Activated CD8-positive, alpha-beta T cell treated with anti-CD3 and anti-CD28 coated beads, Interleukin-2, amount 10 ng/mL, durations not matched to agents 7 days and 5 days (primary cell): Measurements from ENCODE around the gene VCP. TPM values are rescaled to one million over a fixed set of nuclear protein-coding genes. Genes with fewer than 3 reads are reported as not detected.
"Not testable (repeated sequence)": the region's sequence is repeated elsewhere in the genome, so short reads cannot be mapped to it uniquely, and the experiment has no call there.

Experiments
- ATAC-seq: fragments of 150-1000 bp; cut with Tn5 transposase; one replicate; pipeline ENCODE4 v1.10.0; 2021; ENCODE audit warnings: moderate library complexity
- CTCF ChIA-PET: fragments of 350-600 bp; sonication (Branson Sonifier 250); formaldehyde crosslinking; loops from one replicate; lab custom pipeline; 2021; ENCODE audit warnings: antibody characterized with exemption; lab: Charles Lee
- POLR2A ChIA-PET: fragments of 350-600 bp; sonication (Branson Sonifier 250); formaldehyde crosslinking; loops from one replicate; lab custom pipeline; 2021; ENCODE audit warnings: antibody characterized with exemption; lab: Charles Lee
- DNase-seq: peaks from one replicate; pipeline ENCODE4 v3.0.0-alpha.2; 2020
- H3K27ac Mint-ChIP-seq: one replicate; pipeline ENCODE4 v1.8.0; 2021; ENCODE audit warnings: mild to moderate bottlenecking, mixed read lengths
- H3K27me3 Mint-ChIP-seq: one replicate; pipeline ENCODE4 v1.8.0; 2021; ENCODE audit warnings: low read depth, mixed read lengths
- H3K36me3 Mint-ChIP-seq: one replicate; pipeline ENCODE4 v1.8.0; 2021; ENCODE audit warnings: low read depth, mixed read lengths
- H3K4me1 Mint-ChIP-seq: one replicate; pipeline ENCODE4 v1.8.0; 2021; ENCODE audit warnings: low read depth, mixed read lengths
- H3K4me3 Mint-ChIP-seq: one replicate; pipeline ENCODE4 v1.8.0; 2021; ENCODE audit warnings: mild to moderate bottlenecking, mixed read lengths
- H3K9me3 Mint-ChIP-seq: one replicate; pipeline ENCODE4 v1.8.0; 2022; ENCODE audit warnings: mixed read lengths; ENCODE audit not compliant: insufficient read depth
- total RNA-seq, 2 experiments: library from RNA; stranded (reverse); gene quantifications; one replicate each; pipeline ENCODE4 v1.2.3, GENCODE V29; 2021

The VCP gene
- total RNA-seq, 2 experiments from 2014 or later = 214 to 217 TPM

DNA sequence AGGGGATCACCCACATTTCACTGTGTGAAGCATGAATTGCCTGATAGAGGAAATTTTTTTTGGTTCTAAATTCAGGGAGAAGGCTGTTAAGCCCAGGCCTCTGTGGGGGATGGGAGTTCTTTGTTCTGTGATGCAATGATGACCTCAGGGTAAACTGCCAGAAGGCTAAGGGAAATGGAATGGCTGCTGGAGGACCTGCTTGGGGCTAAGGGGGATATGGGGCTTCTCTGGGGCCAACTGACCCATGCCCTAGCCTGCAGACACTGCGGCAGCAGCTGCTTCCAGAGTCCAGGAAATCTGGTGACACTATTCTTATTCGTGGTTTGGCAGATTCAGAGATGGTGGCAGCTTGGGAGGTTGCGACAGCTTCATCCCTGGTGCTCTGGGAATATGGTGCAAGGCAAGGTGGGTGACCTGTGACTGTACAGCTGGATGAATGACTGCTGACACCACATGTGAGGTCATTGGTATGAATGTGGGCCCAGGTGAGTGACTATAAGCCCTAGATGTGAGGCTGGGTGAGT, 30.3 kb downstream of the VCP start:
- no peaks in the 10 kb centered on the region for H3K36me3 Mint-ChIP-seq
- no peaks in the 10 kb centered on the region for H3K4me1 Mint-ChIP-seq
- no peaks in the 10 kb centered on the region for H3K9me3 Mint-ChIP-seq
- ChIA-PET POLR2A (interaction anchor here (0.6 kb wide), 1 partner anchor 174 kb away, joined by 4 read pairs; no protein-coding TSS in a partner anchor), CTCF (interaction anchor here (1.1 to 2.3 kb wide), 3 partner anchors 9 to 142 kb away, joined by 4 to 19 read pairs (median 4); no protein-coding TSS in a partner anchor)
- H3K4me3 Mint-ChIP-seq = no peak overlapping the region
- H3K27ac Mint-ChIP-seq = no peak overlapping the region
- DNase-seq (no peak), ATAC-seq (no peak)
- no peaks in the 10 kb centered on the region for H3K27me3 Mint-ChIP-seq

DNA sequence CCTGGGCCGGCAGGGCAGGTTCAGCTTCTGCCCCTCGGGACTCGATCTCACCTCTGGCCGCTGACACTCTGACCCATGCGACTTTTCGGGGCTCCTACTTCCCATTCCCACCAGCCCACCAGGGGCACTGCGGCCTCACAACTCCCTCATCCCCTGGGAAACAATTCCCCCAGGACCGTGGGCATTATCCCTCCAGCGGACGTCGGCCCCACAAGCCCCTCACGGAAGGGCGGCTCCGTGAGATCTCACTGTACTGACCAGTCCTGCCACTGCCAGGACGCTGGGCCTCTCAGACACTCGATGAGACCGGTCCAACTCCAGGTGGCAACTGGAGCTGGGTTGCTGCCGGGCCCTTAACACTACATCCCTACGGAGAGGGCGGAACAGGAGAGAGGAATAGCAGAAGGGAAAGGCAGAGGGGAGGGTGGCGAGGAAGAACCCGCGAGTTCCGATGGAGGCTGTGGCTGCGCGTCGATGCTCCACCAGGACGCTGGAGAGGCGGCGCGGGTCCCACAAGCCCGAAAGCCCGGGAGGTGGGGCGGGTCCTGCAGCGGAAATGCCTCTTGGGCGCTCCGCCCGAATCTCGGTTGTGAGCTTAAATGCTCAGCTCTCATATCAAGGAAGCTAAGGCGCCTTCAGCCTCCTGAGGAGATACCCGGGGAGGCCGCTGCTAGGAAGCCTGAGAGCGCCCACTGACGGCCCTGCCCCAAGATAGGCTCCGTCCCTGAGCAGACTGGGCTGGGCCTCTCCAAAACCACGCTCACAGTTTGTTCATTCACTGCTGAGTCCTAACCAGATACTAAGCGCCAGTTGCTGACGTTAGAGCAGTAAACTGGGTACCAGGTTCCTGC, 36.3 kb downstream of the VCP start:
- no peaks in the 10 kb centered on the region for H3K36me3 Mint-ChIP-seq
- no peaks in the 10 kb centered on the region for H3K27me3 Mint-ChIP-seq
- peak overlapping the region; percentile 86 for H3K27ac Mint-ChIP-seq
- DNase-seq (peak; percentile 68), ATAC-seq (peak; percentile 89)
- ChIA-PET POLR2A (interaction anchor here (0.6 kb wide), 1 partner anchor 79 kb away, joined by 4 read pairs; no protein-coding TSS in a partner anchor), CTCF (interaction anchor here (0.6 to 1.6 kb wide), 6 partner anchors 8 to 136 kb away, joined by 3 to 6 read pairs (median 5); partner anchors contain the start of gene DNAJB5)
- H3K4me3 Mint-ChIP-seq = peak overlapping the region; percentile 46
- H3K4me1 Mint-ChIP-seq = peaks cover 6% of the 10 kb centered on the region
- no peaks in the 10 kb centered on the region for H3K9me3 Mint-ChIP-seq

DNA sequence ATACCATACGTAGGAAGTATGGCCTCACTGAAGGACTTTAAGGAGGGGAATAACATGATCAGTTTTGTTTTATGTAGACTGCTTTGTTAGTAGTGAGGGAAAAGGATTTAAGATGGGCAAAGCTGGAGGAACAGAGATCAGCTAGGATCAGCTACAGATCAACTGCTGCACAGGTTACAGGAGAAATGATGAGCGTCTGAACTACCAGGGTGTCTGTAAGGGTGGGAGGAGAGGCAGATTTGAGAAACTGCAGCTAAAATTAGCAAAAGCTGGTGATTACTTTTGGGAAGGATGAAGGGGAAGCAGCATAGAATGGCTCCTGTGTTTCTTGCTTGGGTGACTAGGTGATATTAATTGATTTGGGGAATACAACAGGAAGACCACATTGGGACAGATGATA, 39.3 kb downstream of the VCP start:
- H3K27me3 Mint-ChIP-seq = no peaks in the 10 kb centered on the region
- H3K27ac Mint-ChIP-seq = no peak overlapping the region
- POLR2A ChIA-PET = no interaction called here
- no peak overlapping the region for H3K4me3 Mint-ChIP-seq
- CTCF ChIA-PET = interaction anchor here (1.2 kb wide), 1 partner anchor 19 kb away, joined by 6 read pairs; no protein-coding TSS in a partner anchor
- ATAC-seq (no peak), DNase-seq (no peak)
- H3K4me1 Mint-ChIP-seq = peaks cover 8% of the 10 kb centered on the region
- H3K36me3 Mint-ChIP-seq = no peaks in the 10 kb centered on the region
- no peaks in the 10 kb centered on the region for H3K9me3 Mint-ChIP-seq

DNA sequence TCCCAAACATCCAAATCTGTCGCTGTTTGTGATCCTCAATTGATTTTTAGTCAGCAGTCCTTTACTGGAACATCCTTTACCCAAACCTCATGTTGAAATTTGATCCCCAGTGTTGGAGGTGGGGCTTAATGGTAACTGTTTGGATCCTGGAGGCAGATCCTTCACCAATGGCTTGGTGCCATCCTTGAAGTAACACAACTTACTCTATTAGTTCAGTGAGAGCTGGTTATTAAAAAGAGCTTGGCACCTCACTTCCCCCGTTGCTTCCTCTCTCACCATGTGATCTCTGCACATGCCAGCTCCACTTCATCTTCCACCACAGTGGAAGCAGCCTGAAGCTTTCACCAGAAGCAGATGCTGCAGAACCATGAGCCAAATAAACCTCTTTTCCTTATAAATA, 42.6 kb downstream of the VCP start:
- Mint-ChIP-seq H3K27ac (no peak overlapping the region), H3K27me3 (no peaks in the 10 kb centered on the region), H3K9me3 (no peaks in the 10 kb centered on the region), H3K4me3 (no peak overlapping the region), H3K4me1 (peaks cover 10% of the 10 kb centered on the region), H3K36me3 (no peaks in the 10 kb centered on the region)
- no peak for DNase-seq
- POLR2A ChIA-PET = no interaction called here
- CTCF ChIA-PET = interaction anchor here (1.1 kb wide), 1 partner anchor 21 kb away, joined by 7 read pairs; no protein-coding TSS in a partner anchor
- ATAC-seq = no peak

DNA sequence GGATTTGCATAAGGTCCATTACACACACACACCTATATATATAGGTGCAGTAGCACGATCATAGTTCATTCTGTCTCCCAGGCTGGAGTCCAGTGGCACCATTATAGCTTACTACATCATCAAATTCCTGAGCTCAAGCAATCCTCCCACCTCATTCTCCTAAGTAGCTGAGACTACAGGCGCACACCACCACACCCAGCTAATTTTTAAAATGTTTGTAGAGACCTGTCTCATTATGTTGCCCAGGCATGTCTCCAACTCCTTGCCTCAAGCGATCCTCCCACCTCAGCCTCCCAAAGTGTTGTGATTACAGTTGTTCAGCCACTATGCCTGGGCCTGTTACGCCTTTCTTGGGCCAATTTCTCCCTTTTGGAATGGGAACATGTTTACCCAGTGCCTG, 43.2 kb downstream of the VCP start:
- no peak overlapping the region for H3K4me3 Mint-ChIP-seq
- no peak for ATAC-seq
- CTCF ChIA-PET = interaction anchor here (0.9 to 1.1 kb wide), 2 partner anchors 22 to 23 kb away, joined by 3 to 7 read pairs; no protein-coding TSS in a partner anchor
- peaks cover under 1% of the 10 kb centered on the region for H3K36me3 Mint-ChIP-seq
- POLR2A ChIA-PET = interaction anchor here (1.2 kb wide), 1 partner anchor 16 kb away, joined by 3 read pairs; no protein-coding TSS in a partner anchor
- H3K9me3 Mint-ChIP-seq = no peaks in the 10 kb centered on the region
- H3K4me1 Mint-ChIP-seq = peaks cover 10% of the 10 kb centered on the region
- DNase-seq = no peak
- no peak overlapping the region for H3K27ac Mint-ChIP-seq
- no peaks in the 10 kb centered on the region for H3K27me3 Mint-ChIP-seq

DNA sequence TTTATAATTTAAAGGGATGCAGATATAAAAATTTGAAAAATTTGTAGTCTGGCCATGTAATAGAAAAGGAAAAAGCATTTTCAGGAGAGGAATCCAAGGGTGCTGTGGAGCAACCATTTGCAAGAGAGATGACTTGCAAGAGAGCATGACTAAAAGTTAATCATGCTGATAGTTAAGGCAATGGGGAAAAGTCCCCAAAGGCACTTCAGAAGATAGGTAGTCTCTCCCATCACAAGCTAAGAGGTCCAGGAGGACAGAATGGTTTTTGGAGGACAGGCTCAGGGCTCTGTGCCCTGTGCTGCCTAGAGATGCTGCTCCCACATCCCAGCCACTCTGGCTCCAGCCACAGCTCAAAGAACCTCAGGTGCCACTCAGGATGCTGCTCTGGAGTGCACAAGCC, 44.1 kb downstream of the VCP start:
- POLR2A ChIA-PET = interaction anchor here (1.2 kb wide), 1 partner anchor 17 kb away, joined by 3 read pairs; no protein-coding TSS in a partner anchor
- CTCF ChIA-PET = interaction anchor here (0.8 to 2.8 kb wide), 7 partner anchors 8 to 721 kb away, joined by 3 to 19 read pairs (median 4); partner anchors contain the start of gene RGP1
- ATAC-seq = no peak

DNA sequence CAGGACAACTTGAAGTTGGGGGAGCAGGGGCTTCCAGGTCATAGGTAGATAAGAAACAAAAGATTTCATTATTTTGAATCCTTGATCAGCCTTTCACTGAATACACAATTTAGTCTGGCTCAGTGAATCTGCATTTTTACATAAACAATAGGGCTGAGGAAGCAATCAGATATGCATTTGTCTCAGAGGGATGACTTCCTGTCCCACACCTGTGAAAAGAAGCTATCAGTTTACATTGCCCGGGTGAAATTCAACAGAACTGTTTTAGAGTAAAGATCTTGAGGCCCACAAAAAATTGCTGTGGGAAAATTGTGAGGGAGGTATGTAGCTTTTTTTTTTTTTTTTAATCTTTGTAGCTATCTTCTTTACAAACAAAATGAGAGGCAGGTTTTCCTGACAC, 44.6 kb downstream of the VCP start:
- Mint-ChIP-seq H3K4me3 (no peak overlapping the region), H3K27me3 (no peaks in the 10 kb centered on the region), H3K36me3 (peaks cover 4% of the 10 kb centered on the region), H3K4me1 (peaks cover 17% of the 10 kb centered on the region), H3K9me3 (no peaks in the 10 kb centered on the region), H3K27ac (no peak overlapping the region)
- no peak for ATAC-seq
- ChIA-PET POLR2A (interaction anchor here (1.2 kb wide), 1 partner anchor 17 kb away, joined by 3 read pairs; no protein-coding TSS in a partner anchor), CTCF (interaction anchor here (0.8 to 2.8 kb wide), 9 partner anchors 8 to 722 kb away, joined by 3 to 19 read pairs (median 4); partner anchors contain the start of gene RGP1)
- no peak for DNase-seq

More for the DNA sequence above, 44.1 kb downstream of the VCP start:
- H3K27me3 Mint-ChIP-seq = no peaks in the 10 kb centered on the region
- H3K36me3 Mint-ChIP-seq = peaks cover 4% of the 10 kb centered on the region
- no peak overlapping the region for H3K4me3 Mint-ChIP-seq
- H3K4me1 Mint-ChIP-seq = peaks cover 15% of the 10 kb centered on the region
- H3K27ac Mint-ChIP-seq = no peak overlapping the region
- DNase-seq = no peak
- H3K9me3 Mint-ChIP-seq = no peaks in the 10 kb centered on the region

DNA sequence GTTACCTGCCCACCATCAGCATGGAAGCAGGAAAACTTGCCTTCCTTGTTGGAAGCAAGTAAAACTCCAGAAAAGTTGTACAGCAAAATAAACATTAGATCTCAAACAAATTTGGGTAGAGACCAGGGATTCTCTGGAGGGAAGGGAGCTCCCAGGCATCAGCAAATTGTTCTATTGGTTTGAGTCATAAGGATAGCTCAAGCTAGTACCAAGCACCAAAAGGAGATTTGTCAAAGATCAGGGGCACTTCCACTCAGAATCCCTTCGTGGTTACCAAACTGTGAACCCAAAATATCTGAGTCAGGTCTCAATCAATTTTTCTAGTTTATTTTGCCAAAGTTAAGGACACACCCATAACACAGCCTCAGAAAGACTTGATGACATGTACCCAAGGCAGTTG, 45.1 kb downstream of the VCP start:
- POLR2A ChIA-PET = no interaction called here
- no peaks in the 10 kb centered on the region for H3K9me3 Mint-ChIP-seq
- no peak for DNase-seq

DNA sequence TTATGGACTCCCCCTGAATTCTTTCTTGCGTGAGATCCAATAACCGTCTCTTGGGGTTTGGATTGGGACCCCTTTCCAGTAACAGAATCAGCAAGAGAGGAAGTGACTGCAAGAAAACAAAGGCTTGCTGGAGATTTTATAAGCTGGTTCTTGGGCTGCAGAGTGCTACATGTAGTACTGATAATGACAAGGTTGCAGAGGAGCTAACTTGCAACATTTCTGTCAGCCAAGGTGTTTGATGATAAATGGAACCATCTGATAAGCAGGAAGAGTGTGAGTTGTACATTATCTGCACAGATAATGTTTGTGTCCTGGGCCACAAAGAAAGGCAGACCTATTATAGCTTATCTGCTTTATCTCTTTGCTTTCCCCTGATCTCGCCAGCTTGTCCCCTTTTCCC, 45.8 kb downstream of the VCP start:
- peaks cover 20% of the 10 kb centered on the region for H3K4me1 Mint-ChIP-seq
- H3K4me3 Mint-ChIP-seq = no peak overlapping the region
- DNase-seq (no peak), ATAC-seq (no peak)
- peaks cover 4% of the 10 kb centered on the region for H3K36me3 Mint-ChIP-seq
- POLR2A ChIA-PET = no interaction called here
- no peaks in the 10 kb centered on the region for H3K9me3 Mint-ChIP-seq
- H3K27ac Mint-ChIP-seq = no peak overlapping the region
- CTCF ChIA-PET = interaction anchor here (0.8 to 2.8 kb wide), 7 partner anchors 9 to 127 kb away, joined by 3 to 19 read pairs (median 9); partner anchors contain the start of gene PIGO
- H3K27me3 Mint-ChIP-seq = no peaks in the 10 kb centered on the region

More for the DNA sequence above, 45.1 kb downstream of the VCP start:
- H3K27ac Mint-ChIP-seq = no peak overlapping the region
- H3K36me3 Mint-ChIP-seq = peaks cover 4% of the 10 kb centered on the region
- peaks cover 20% of the 10 kb centered on the region for H3K4me1 Mint-ChIP-seq
- CTCF ChIA-PET = interaction anchor here (0.8 to 2.8 kb wide), 9 partner anchors 9 to 722 kb away, joined by 3 to 19 read pairs (median 4); partner anchors contain the start of genes PIGO and RGP1
- ATAC-seq = no peak
- no peak overlapping the region for H3K4me3 Mint-ChIP-seq
- no peaks in the 10 kb centered on the region for H3K27me3 Mint-ChIP-seq

DNA sequence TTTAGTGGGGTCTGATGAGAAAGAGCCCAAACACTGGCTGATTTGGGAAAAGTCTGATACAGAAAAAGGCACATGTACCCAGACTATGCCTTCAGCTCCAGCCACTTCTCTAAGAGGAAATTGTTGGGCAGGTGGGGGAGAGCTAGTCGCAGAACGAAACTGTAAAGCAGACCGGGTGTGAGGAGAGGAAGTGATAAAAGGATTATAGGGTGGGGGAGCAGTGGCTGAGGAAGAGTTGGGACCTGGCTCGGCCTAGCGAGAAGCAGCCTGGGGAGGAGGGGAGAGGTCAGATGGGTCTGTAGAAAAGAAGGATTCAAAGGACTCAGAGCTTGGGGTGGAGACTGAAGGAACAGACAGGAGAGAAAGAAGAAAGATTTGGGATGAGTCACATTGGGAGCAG, 49.0 kb downstream of the VCP start:
- Mint-ChIP-seq H3K4me1 (peaks cover 20% of the 10 kb centered on the region), H3K27ac (peak overlapping the region; percentile 73), H3K4me3 (peak overlapping the region; percentile 17)
- CTCF ChIA-PET, H3K27me3 Mint-ChIP-seq, DNase-seq, H3K9me3 Mint-ChIP-seq, ATAC-seq, H3K36me3 Mint-ChIP-seq: not testable (repeated sequence)
- POLR2A ChIA-PET = interaction anchor here (0.6 kb wide), 1 partner anchor 1197 kb away, joined by 3 read pairs; no protein-coding TSS in a partner anchor

DNA sequence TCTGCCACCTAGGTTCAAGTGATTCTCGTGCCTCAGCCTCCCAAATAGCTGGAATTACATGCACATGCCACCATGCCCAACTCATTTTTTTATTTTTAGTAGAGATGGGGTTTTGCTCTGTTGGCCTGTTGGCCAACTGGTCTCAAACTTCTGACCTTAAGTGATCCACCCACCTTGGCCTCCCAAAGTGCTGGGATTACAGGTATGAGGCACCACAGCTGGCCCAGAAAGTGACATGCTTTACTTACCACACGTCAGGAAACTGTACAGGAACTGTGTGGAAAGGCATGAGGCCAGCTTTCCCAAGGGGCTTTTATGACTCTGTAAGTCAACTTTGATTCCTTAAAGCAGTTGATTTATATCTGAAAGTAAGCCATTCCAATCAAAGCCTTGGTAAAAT, 57.9 kb downstream of the VCP start:
- ChIA-PET POLR2A (no interaction called here), CTCF (interaction anchor here (1.3 to 1.4 kb wide), 3 partner anchors 13 to 37 kb away, joined by 3 to 4 read pairs (median 3); no protein-coding TSS in a partner anchor)
- ATAC-seq (no peak), DNase-seq (no peak)
- H3K36me3 Mint-ChIP-seq = peaks cover 15% of the 10 kb centered on the region
- no peaks in the 10 kb centered on the region for H3K27me3 Mint-ChIP-seq
- peaks cover 15% of the 10 kb centered on the region for H3K9me3 Mint-ChIP-seq
- H3K4me3 Mint-ChIP-seq = no peak overlapping the region
- no peak overlapping the region for H3K27ac Mint-ChIP-seq
- H3K4me1 Mint-ChIP-seq = peaks cover 2% of the 10 kb centered on the region
